ENCODE measurements around the gene CD247. TPM values are rescaled to one million over a fixed set of nuclear protein-coding genes. Genes with fewer than 3 reads are reported as not detected.

The CD247 gene
- total and polyA plus RNA-seq, 3 donors from 2014 or later, result 0.47 to 2.5 (median 1.1) TPM

DNA sequence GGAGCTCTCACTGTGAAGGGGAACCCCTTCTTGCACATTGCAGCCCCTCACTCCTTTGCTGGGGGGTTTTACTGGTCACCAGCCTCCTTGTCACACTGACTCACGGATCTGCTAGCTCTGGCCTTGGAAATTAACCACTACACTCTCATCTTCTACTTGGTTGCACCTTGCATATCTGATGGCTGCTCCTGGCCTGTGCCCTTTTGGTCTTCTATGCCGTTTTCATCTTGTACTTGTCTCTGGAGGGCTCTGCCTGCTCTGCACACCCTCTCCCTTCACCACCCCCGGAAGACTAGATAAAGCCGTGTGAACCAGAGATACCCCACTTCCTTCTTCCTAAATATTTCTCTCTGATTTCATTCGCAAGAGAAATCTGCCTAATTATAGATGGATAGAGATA, 44.6 kb downstream of the CD247 start:
- TF ChIP-seq, protein P1, sequence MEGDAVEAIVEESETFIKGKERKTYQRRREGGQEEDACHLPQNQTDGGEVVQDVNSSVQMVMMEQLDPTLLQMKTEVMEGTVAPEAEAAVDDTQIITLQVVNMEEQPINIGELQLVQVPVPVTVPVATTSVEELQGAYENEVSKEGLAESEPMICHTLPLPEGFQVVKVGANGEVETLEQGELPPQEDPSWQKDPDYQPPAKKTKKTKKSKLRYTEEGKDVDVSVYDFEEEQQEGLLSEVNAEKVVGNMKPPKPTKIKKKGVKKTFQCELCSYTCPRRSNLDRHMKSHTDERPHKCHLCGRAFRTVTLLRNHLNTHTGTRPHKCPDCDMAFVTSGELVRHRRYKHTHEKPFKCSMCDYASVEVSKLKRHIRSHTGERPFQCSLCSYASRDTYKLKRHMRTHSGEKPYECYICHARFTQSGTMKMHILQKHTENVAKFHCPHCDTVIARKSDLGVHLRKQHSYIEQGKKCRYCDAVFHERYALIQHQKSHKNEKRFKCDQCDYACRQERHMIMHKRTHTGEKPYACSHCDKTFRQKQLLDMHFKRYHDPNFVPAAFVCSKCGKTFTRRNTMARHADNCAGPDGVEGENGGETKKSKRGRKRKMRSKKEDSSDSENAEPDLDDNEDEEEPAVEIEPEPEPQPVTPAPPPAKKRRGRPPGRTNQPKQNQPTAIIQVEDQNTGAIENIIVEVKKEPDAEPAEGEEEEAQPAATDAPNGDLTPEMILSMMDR (IDR thresholded peaks at IDR 0.05), result no peak
- TF ChIP-seq POLR2A (IDR thresholded peaks at IDR 0.05), result no peak
- Histone ChIP-seq H3K36me3 (ENCODE audit: low read depth, missing control alignments) (no peaks in the 10 kb centered on the region), H3K4me1 (no peaks in the 10 kb centered on the region), H3K4me3 (no peak overlapping the region), H3K9me3 (no peaks in the 10 kb centered on the region), H3K27me3 (no peaks in the 10 kb centered on the region), H3K27ac (no peak overlapping the region)
- 35 to 46% methylated on average over 5 of the region's 5 CpGs for WGBS, 2 donors
- intact Hi-C loops (cut with DNase I; ENCODE audit: low total_unique reads), result no loop called here
- DNase-seq, result no peak

DNA sequence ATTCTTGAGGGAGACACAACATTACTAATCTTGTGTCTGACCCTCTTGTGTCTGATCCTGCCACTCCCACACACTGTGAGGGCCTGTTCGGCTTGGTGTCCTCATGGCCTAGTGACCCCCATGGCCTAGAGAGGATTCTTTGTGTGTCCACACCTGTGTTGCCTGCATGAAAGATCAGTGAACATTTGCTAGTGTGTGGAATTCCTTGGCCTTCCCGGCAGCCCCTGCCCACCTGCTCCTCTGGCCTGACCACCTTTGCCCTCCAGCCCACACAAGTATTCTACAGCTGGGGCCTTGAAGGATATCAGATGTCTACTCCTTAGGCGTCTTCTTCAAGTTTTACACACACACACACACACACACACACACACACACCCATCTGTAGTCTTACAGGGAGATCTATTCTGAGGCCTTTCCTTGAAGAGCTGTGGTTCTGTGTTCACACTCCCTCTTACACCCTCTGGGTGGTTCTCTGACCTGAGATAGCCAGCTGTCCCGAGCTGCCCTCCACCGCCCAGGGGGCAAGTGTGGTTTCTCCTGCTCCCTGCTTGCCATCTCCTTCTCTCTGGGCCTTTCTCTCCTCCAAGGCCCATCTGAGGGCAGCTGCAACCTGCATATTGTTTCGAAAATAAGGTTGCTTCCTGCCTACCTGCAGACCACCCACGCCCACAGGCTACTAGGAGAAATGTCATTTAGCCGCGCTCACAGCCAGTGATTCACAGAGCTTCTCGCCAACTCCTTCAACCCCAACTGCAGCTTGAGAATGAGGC, 45.4 kb downstream of the CD247 start:
- intact Hi-C loops (cut with DNase I; ENCODE audit: low total_unique reads), result no loop called here
- H3K27ac ChIP-seq, result no peak overlapping the region
- no peak for DNase-seq
- TF ChIP-seq, protein P1 (IDR thresholded peaks at IDR 0.05), result no peak
- TF ChIP-seq POLR2A (IDR thresholded peaks at IDR 0.05), result no peak
- H3K4me1 ChIP-seq, result no peaks in the 10 kb centered on the region
- no peak overlapping the region for H3K4me3 ChIP-seq
- no peaks in the 10 kb centered on the region for H3K9me3 ChIP-seq
- no peaks in the 10 kb centered on the region for H3K27me3 ChIP-seq
- WGBS, 2 donors, result 64 to 66% methylated on average over 10 of the region's 10 CpGs
- H3K36me3 ChIP-seq (ENCODE audit: low read depth, missing control alignments), result no peaks in the 10 kb centered on the region

DNA sequence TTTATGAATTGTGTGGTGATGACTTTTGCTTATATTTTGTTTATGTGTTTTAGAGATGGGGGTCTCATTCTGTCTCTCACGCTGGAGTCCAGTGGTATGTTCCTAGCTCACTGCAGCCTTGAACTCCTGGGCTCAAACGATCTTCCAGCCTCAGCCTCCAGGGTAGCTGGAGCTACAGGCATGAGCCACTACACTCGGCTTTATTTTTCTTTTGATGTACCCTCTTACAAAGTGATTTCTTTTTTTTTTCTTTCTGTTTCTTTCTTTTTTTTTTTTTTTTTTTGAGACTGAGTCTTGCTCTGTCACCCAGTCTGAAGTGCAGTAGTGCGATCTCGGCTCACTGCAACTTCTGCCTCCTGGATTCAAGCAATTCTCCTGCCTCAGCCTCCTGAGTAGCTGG, 46.8 kb downstream of the CD247 start:
- TF ChIP-seq, protein P1 (IDR thresholded peaks at IDR 0.05), result no peak
- TF ChIP-seq POLR2A (IDR thresholded peaks at IDR 0.05), result no peak
- 75 to 80% methylated on average over 5 of the region's 5 CpGs for WGBS, 2 donors
- intact Hi-C loops (cut with DNase I; ENCODE audit: low total_unique reads), result no loop called here
- H3K27me3 ChIP-seq, result no peaks in the 10 kb centered on the region
- peaks cover 3% of the 10 kb centered on the region for H3K4me1 ChIP-seq
- no peaks in the 10 kb centered on the region for H3K9me3 ChIP-seq
- DNase-seq, result no peak
- H3K36me3 ChIP-seq (ENCODE audit: low read depth, missing control alignments), result no peaks in the 10 kb centered on the region
- no peak overlapping the region for H3K4me3 ChIP-seq
- H3K27ac ChIP-seq, result no peak overlapping the region

DNA sequence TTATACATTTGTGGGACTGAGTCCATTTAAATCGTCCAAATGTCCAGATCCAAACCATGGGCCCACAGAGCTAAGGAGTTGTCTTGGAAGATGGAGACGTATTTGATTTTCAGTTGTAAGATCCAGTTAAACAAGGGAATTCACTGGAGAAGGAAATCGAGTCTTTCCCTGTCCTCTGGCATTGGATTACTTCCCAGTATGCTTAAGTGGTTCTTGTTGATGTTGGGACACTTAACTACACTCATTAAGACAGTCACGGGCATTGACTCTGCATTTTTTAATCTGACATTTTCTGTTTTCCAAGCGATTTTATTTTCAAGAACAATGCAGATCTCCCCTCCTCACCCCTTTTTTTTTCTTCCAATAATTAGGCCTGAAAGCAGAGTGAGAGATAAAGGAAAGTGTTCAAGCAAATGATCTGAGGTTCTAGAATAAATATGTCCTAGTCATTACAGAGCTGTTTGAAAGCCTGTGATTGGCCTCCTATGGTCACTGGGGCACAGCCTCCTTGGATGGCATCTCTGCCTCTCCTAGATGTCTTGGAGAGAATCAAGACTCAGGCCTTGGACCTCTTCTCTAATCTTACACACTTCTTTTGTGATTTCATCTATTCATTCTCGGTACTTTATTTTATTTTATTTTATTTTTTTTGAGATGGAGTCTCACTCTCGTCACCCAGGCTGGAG, 48.9 kb downstream of the CD247 start:
- Histone ChIP-seq H3K27me3 (no peaks in the 10 kb centered on the region), H3K36me3 (ENCODE audit: low read depth, missing control alignments) (no peaks in the 10 kb centered on the region), H3K4me1 (peaks cover 3% of the 10 kb centered on the region), H3K4me3 (no peak overlapping the region), H3K27ac (no peak overlapping the region), H3K9me3 (no peaks in the 10 kb centered on the region)
- 59 to 76% methylated on average over 7 of the region's 7 CpGs for WGBS, 2 donors
- TF ChIP-seq, protein P1 (IDR thresholded peaks at IDR 0.05), result no peak
- no peak for TF ChIP-seq POLR2A (IDR thresholded peaks at IDR 0.05)
- no peak for DNase-seq
- intact Hi-C loops (cut with DNase I; ENCODE audit: low total_unique reads), result no loop called here

All from testis (tissue), 3 donors.